ENCODE results near the gene DYRK1A.

GRCh38 chr21:37414292-37415253 lies 48.0 kb downstream of the DYRK1A start:
- no peak for TF ChIP-seq CTCF (conservative IDR thresholded peaks at IDR 0.05)
- TF ChIP-seq EZH2 (IDR thresholded peaks at IDR 0.05; ENCODE audit: low read depth) = no peak
